GM19240 (cell line): Measurements from ENCODE around the gene MS4A15.

Experiments
- DNase-seq: peaks from one replicate; pipeline ENCODE4 v3.0.0; 2011; ENCODE audit warnings: low spot score; ENCODE audit not compliant: insufficient read length

Gene MS4A15

GRCh38 chr11:60776167-60776566, 19.5 kb downstream of the MS4A15 start:
- DNase-seq, result no peak

- DNase-seq, result no peak
Measured at GRCh38 chr11:60777106-60777505, 20.4 kb downstream of the MS4A15 start.

GRCh38 chr11:60777572-60777971, 20.9 kb downstream of the MS4A15 start:
- no peak for DNase-seq

GRCh38 chr11:60780065-60780464, 23.4 kb downstream of the MS4A15 start:
- DNase-seq, result no peak

- DNase-seq, result no peak
Measured at GRCh38 chr11:60780774-60781173, 24.1 kb downstream of the MS4A15 start.

GRCh38 chr11:60781286-60781980, 24.8 kb downstream of the MS4A15 start:
- DNase-seq, result no peak

GRCh38 chr11:60781981-60782316, 25.3 kb downstream of the MS4A15 start:
- no peak for DNase-seq

- no peak for DNase-seq
Measured at GRCh38 chr11:60782393-60783140, 25.9 kb downstream of the MS4A15 start.

- DNase-seq, result no peak
Measured at GRCh38 chr11:60783141-60783484, 26.4 kb downstream of the MS4A15 start.

GRCh38 chr11:60783911-60784310, 27.2 kb downstream of the MS4A15 start:
- no peak for DNase-seq

GRCh38 chr11:60785136-60785535, 28.5 kb downstream of the MS4A15 start, which contains the start of gene MS4A10:
Gene MS4A10 (plus strand): TSS chr11:60785333. CDS start chr11:60790336, 5,003 bp downstream.
- DNase-seq, result no peak

GRCh38 chr11:60785806-60786361, 29.2 kb downstream of the MS4A15 start:
- DNase-seq, result no peak

- no peak for DNase-seq
Measured at GRCh38 chr11:60786811-60787567, 30.3 kb downstream of the MS4A15 start.

GRCh38 chr11:60788401-60789125, 31.9 kb downstream of the MS4A15 start:
- no peak for DNase-seq

- DNase-seq, result no peak
Measured at GRCh38 chr11:60790726-60791125, 34.1 kb downstream of the MS4A15 start.

GRCh38 chr11:60791153-60791933, 34.7 kb downstream of the MS4A15 start:
- no peak for DNase-seq

GRCh38 chr11:60792521-60792920, 35.9 kb downstream of the MS4A15 start:
- DNase-seq, result no peak

GRCh38 chr11:60795291-60795690, 38.6 kb downstream of the MS4A15 start:
- no peak for DNase-seq

GRCh38 chr11:60797846-60798630, 41.4 kb downstream of the MS4A15 start:
- no peak for DNase-seq

- no peak for DNase-seq
Measured at GRCh38 chr11:60798631-60799030, 42.0 kb downstream of the MS4A15 start.
